Endothelial cell of umbilical vein (primary cell): ENCODE data around the gene ARL6IP4. TPM values are rescaled to one million over a fixed set of nuclear protein-coding genes. Genes with fewer than 3 reads are reported as not detected.

Experiments used
- BruUV-seq: library from RNA; stranded (reverse); fragments of 400-500 nt; replicated peaks from 2 replicates; lab custom pipeline; 2021; lab: Mats Ljungman, UMichigan
- CTCF ChIA-PET: fragments of 300-600, 350-600 bp; sonication (Branson Sonifier 250); formaldehyde crosslinking; loops from one replicate; lab custom pipeline; 2021; ENCODE audit warnings: antibody characterized with exemption, inconsistent platforms; lab: Charles Lee
- POLR2A ChIA-PET: fragments of 300-600, 350-600 bp; sonication (Branson Sonifier 250); formaldehyde crosslinking; loops from one replicate; lab custom pipeline; 2021; ENCODE audit warnings: antibody characterized with exemption, inconsistent platforms; lab: Charles Lee
- DNase-seq: peaks from one replicate; pipeline ENCODE4 v3.0.0-alpha.2; 2011; ENCODE audit warnings: low read depth, low spot score
- FAIRE-seq: peaks from 2 replicates; lab custom pipeline; 2011; peaks lifted over from hg19 to GRCh38; lab: Jason Lieb, UNC
- H2AFZ ChIP-seq: 2 replicates; pipeline ENCODE4 v1.6.0; 2012; ENCODE audit warnings: low read depth, low read length, control low read depth, inconsistent platforms
- H3K27ac ChIP-seq: 2 replicates; pipeline ENCODE4 v1.5.1; 2011; ENCODE audit warnings: low read depth, mild to moderate bottlenecking, control low read depth, low read length, moderate library complexity; ENCODE audit not compliant: insufficient read depth
- H3K27me3 ChIP-seq, 2 experiments: 2 replicates each; pipeline versions ENCODE4 v1.6.0 to v1.6.1; 2011; ENCODE audit warnings: low read length in 2 of 2, mixed read lengths in 1 of 2; ENCODE audit not compliant: control insufficient read depth in 2 of 2, insufficient read depth in 2 of 2
- H3K36me3 ChIP-seq, 2 experiments: 2 replicates in 1 of 2; 3 replicates in 1 of 2; pipeline ENCODE4 v1.5.1; 2011; ENCODE audit warnings: low read length in 2 of 2, mild to moderate bottlenecking in 1 of 2, moderate library complexity in 1 of 2; ENCODE audit not compliant: control insufficient read depth in 2 of 2, insufficient read depth in 2 of 2; ENCODE audit errors: extremely low read depth in 1 of 2
- H3K4me1 ChIP-seq: 3 replicates; pipeline ENCODE4 v1.5.1; 2011; ENCODE audit warnings: mild to moderate bottlenecking, low read length; ENCODE audit not compliant: control insufficient read depth, insufficient read depth; ENCODE audit errors: extremely low read depth
- H3K4me2 ChIP-seq: 2 replicates; pipeline ENCODE4 v1.6.1; 2011; ENCODE audit warnings: low read length, control low read depth, mixed read lengths; ENCODE audit not compliant: insufficient read depth
- H3K4me3 ChIP-seq, 3 experiments: fragments of 200-600 bp in 1 of 3; sonication (generic), shearing (Covaris generic) in 1 of 3; replicated peaks in 1 of 3; 2 replicates each; pipeline ENCODE4 v1.5.1; 2011 to 2016; ENCODE audit warnings: control low read depth in 3 of 3, low read length in 3 of 3, mild to moderate bottlenecking in 2 of 3, inconsistent platforms in 1 of 3, low read depth in 1 of 3, moderate library complexity in 1 of 3; ENCODE audit not compliant: insufficient read depth in 1 of 3
- H3K79me2 ChIP-seq: 2 replicates; pipeline ENCODE4 v1.6.0; 2012; ENCODE audit warnings: low read length, inconsistent platforms; ENCODE audit not compliant: control insufficient read depth, insufficient read depth
- H3K9ac ChIP-seq: replicated peaks from 2 replicates; pipeline ENCODE3; 2011; ENCODE audit warnings: low read length, control low read depth; ENCODE audit not compliant: insufficient read depth; ENCODE audit errors: extremely low read depth
- H3K9me1 ChIP-seq: replicated peaks from 3 replicates; pipeline ENCODE4 v1.6.0; 2011; ENCODE audit warnings: mild to moderate bottlenecking, low read length; ENCODE audit not compliant: control insufficient read depth, insufficient read depth; ENCODE audit errors: extremely low read depth
- H3K9me3 ChIP-seq: replicated peaks from 2 replicates; pipeline ENCODE4 v1.5.1; 2012; ENCODE audit warnings: low read length, inconsistent platforms; ENCODE audit not compliant: control insufficient read depth, insufficient read depth
- H4K20me1 ChIP-seq: replicated peaks from 2 replicates; pipeline ENCODE3; 2011; ENCODE audit warnings: mild to moderate bottlenecking, low read length; ENCODE audit not compliant: control insufficient read depth, insufficient read depth; ENCODE audit errors: extremely low read depth
- CTCF ChIP-seq, 2 donors: IDR thresholded peaks; 1 replicate in 1 of 2; 2 replicates in 1 of 2; pipeline ENCODE4 v1.5.1; 2011; ENCODE audit warnings: low read length in 2 of 2, mild to moderate bottlenecking in 2 of 2, moderate library complexity in 2 of 2, control low read depth in 1 of 2, inconsistent platforms in 1 of 2, low read depth in 1 of 2; ENCODE audit not compliant: insufficient read depth in 1 of 2; ENCODE audit errors: extremely low read depth in 1 of 2
- EZH2 ChIP-seq: IDR thresholded peaks from 2 replicates; pipeline ENCODE4 v1.6.1; 2012; ENCODE audit warnings: borderline replicate concordance, low read depth, mild to moderate bottlenecking, moderate library complexity, low read length, inconsistent platforms; ENCODE audit not compliant: severe bottlenecking
- FOS ChIP-seq: IDR thresholded peaks from 2 replicates; pipeline ENCODE4 v1.6.1; 2011; ENCODE audit warnings: mild to moderate bottlenecking, low read length, moderate library complexity, borderline replicate concordance; ENCODE audit not compliant: insufficient read depth
- GATA2 ChIP-seq: IDR thresholded peaks from 2 replicates; pipeline ENCODE4 v1.7.0; 2011; ENCODE audit warnings: low read depth, mild to moderate bottlenecking, moderate library complexity, mixed read lengths, low read length; ENCODE audit not compliant: insufficient read length, insufficient read depth
- JUN ChIP-seq: IDR thresholded peaks from 2 replicates; pipeline ENCODE4 v1.6.1; 2011; ENCODE audit warnings: borderline replicate concordance, low read depth; ENCODE audit not compliant: insufficient read length, insufficient read depth
- MYC ChIP-seq: IDR thresholded peaks from one replicate; pipeline ENCODE4 v1.6.1; 2011; ENCODE audit warnings: mild to moderate bottlenecking, low read depth, low read length
- POLR2A ChIP-seq: IDR thresholded peaks from 2 replicates; pipeline ENCODE4 v1.6.1; 2012; ENCODE audit warnings: low read depth, mild to moderate bottlenecking, control low read depth, low read length
- POLR2AphosphoS5 ChIP-seq: IDR thresholded peaks from 2 replicates; pipeline ENCODE4 v1.6.1; 2012; ENCODE audit warnings: low read depth, mild to moderate bottlenecking, control low read depth, low read length, moderate library complexity; ENCODE audit not compliant: insufficient read depth
- dilution Hi-C: fragments of 300-500 bp; cut with MboI; formaldehyde crosslinking; loops from one replicate; pipeline ENCODE4 v1.15.0; 2019; ENCODE audit warnings: low sequenced_read_pairs; ENCODE audit not compliant: extremely low pct_ligation_motif_present
- intact Hi-C: fragments of 100-400 bp; cut with micrococcal nuclease; formaldehyde crosslinking; loops from one replicate; pipeline ENCODE4 v1.10.0; 2022
- polyA plus RNA-seq, 4 experiments: library from polyadenylated mRNA; depleted of rRNA in 3 of 4; stranded (reverse) in 3 of 4; unstranded in 1 of 4; fragments of >200 nt; gene quantifications; 2 replicates each; pipeline versions ENCODE4 v1.2.1 to v1.2.3, GENCODE V29; 2011 to 2012; ENCODE audit warnings: missing spikeins in 1 of 4
- total RNA-seq: library from RNA; stranded (reverse); gene quantifications from 2 replicates; pipeline ENCODE4 v1.2.3, GENCODE V29; 2021
- TF ChIP-seq, protein P1 (sequence below): IDR thresholded peaks from 2 replicates; pipeline ENCODE4 v1.6.1; 2011; ENCODE audit not compliant: insufficient read depth, insufficient read length

The ARL6IP4 gene
- total and polyA plus RNA-seq, 2 donors (not counting 3 experiments of a cell fraction or from before 2014, with no cell fraction given): 193 to 226 TPM

DNA sequence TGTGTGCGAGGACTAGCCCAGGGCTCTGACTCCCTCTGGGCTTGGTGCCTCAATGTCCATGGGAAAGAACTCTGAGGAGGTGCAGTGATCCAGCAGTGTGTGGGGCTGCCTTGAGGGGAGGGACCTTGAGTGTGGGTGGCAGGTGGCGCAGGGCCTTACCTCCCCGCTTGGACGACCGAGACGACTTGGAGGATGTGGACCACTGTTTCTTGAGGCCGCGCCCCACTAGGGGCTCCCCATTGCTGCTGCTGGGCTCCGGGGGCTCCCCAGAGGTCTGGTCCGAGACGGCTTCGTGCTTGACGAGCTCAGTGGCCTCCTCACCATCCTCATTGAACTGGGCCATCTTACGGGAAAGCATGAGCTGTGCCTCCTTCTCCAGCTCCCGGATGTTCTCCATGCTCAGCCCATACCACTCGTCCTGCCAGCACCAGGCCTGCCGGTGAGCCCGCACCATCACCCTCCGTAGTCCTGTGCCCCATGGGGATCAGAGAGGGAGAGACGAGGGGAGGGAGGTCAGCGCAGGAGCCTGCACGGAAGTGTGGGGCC, 24.7 kb downstream of the ARL6IP4 start:
- no peak for DNase-seq
- dilution Hi-C loops: no loop called here
- Histone ChIP-seq H3K79me2 (no peaks in the 10 kb centered on the region), H3K9me1 (no peaks in the 10 kb centered on the region), H3K4me2 (no peak overlapping the region), H3K36me3 (no peaks in the 10 kb centered on the region), H3K9ac (no peak overlapping the region), H3K4me3 (no peak overlapping the region), H3K27ac (no peak overlapping the region), H2AFZ (no peak overlapping the region), H4K20me1 (no peaks in the 10 kb centered on the region), H3K9me3 (no peaks in the 10 kb centered on the region), H3K4me1 (no peaks in the 10 kb centered on the region), H3K27me3 (no peaks in the 10 kb centered on the region)
- TF ChIP-seq MYC (no peak), JUN (no peak), GATA2 (no peak), POLR2AphosphoS5 (no peak), EZH2 (no peak), CTCF (IDR thresholded peaks at IDR 0.05; ENCODE audit: extremely low read depth in 1 of 2, insufficient read depth in 1 of 2, low read depth in 1 of 2, low read length in 2 of 2) (no peak), POLR2A (no peak), FOS (no peak)
- TF ChIP-seq, protein P1, sequence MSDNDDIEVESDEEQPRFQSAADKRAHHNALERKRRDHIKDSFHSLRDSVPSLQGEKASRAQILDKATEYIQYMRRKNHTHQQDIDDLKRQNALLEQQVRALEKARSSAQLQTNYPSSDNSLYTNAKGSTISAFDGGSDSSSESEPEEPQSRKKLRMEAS: no peak
- ChIA-PET POLR2A (no interaction called here), CTCF (interaction anchor here (3.1 kb wide), 1 partner anchor 233 kb away, joined by 8 read pairs; no protein-coding TSS in a partner anchor)
- BruUV-seq: no TSS peak
- no peak for FAIRE-seq
- intact Hi-C loops: loop anchor here (10.0 kb wide), 1 partner anchor 1180 kb away; no protein-coding TSS in a partner anchor
